HG03139 (cell line): ENCODE results near the gene MYMK.

Experiments used
- ATAC-seq: cut with Tn5 transposase; IDR thresholded peaks from one replicate; pipeline ENCODE4 v1.9.1; 2021; ENCODE audit not compliant: unreplicated experiment

MYMK gene

GRCh38 chr9:133505901-133506652, 18.7 kb downstream of the MYMK start:
- ATAC-seq = no peak

- no peak for ATAC-seq
These were observed 19.5 kb downstream of the MYMK start for GRCh38 chr9:133505186-133505830.

GRCh38 chr9:133502112-133502511, 22.6 kb downstream of the MYMK start:
- ATAC-seq = no peak

- no peak for ATAC-seq
These were observed 24.9 kb downstream of the MYMK start for GRCh38 chr9:133499892-133500270.

- ATAC-seq = no peak
These were observed 25.4 kb downstream of the MYMK start for GRCh38 chr9:133499132-133499891.

- no peak for ATAC-seq
These were observed 27.6 kb downstream of the MYMK start for GRCh38 chr9:133496861-133497842.

- no peak for ATAC-seq
These were observed 29.1 kb downstream of the MYMK start for GRCh38 chr9:133495327-133496293.

GRCh38 chr9:133494636-133495326, 30.0 kb downstream of the MYMK start:
- ATAC-seq = no peak

GRCh38 chr9:133493845-133494540, 30.8 kb downstream of the MYMK start:
- no peak for ATAC-seq

- no peak for ATAC-seq
These were observed 31.3 kb downstream of the MYMK start for GRCh38 chr9:133493428-133493827.

GRCh38 chr9:133492061-133493021, 32.4 kb downstream of the MYMK start:
- no peak for ATAC-seq

- no peak for ATAC-seq
These were observed 33.2 kb downstream of the MYMK start for GRCh38 chr9:133491656-133491925.

- ATAC-seq = no peak
These were observed 33.7 kb downstream of the MYMK start for GRCh38 chr9:133490865-133491655.

GRCh38 chr9:133490201-133490681, 34.5 kb downstream of the MYMK start:
- no peak for ATAC-seq

- no peak for ATAC-seq
These were observed 35.2 kb downstream of the MYMK start for GRCh38 chr9:133489253-133490190.
